Measurements from ENCODE around the gene MED23. TPM values are rescaled to one million over a fixed set of nuclear protein-coding genes. Genes with fewer than 3 reads are reported as not detected.

MED23 gene
- polyA plus RNA-seq, 3 donors: 4.5 to 21.9 (median 7.9) TPM

DNA sequence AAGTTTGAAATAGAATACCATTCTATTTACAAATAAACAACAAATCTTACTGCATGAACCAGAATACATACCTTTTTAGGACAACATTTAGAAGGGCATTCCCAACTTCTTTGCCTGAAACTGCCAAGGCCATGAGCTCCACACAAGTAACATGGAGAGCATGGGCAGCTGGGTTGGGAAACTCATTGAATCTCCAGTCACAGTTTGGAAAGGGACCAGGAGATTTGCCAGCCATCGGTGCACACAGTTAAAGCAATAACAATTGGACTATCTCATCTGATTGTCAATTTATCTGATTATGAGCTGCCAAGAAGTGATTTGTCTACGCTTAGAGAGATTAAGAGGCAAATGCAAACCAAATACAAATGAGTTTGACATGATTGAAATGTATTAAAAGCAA, 35.1 kb downstream of the MED23 start:
- Histone ChIP-seq H3K27ac (ENCODE audit: low read depth in 1 of 2, low read length in 2 of 2) (no peak overlapping the region), H4K20me1 (ENCODE audit: insufficient read depth, low read length) (no peaks in the 10 kb centered on the region), H3K9ac (ENCODE audit: insufficient read depth, low read length, poor library complexity, severe bottlenecking) (no peak overlapping the region), H3K36me3 (replicated peaks in 1 of 2; ENCODE audit: control insufficient read depth in 1 of 2, insufficient read depth in 2 of 2, low read length in 2 of 2) (peaks cover 95 to 97% of the 10 kb centered on the region in 2 donors), H2AFZ (ENCODE audit: insufficient read depth, low read depth, low read length, poor library complexity, severe bottlenecking) (no peak overlapping the region), H3K4me3 (replicated peaks in 1 of 3; ENCODE audit: low read depth in 2 of 3, low read length in 3 of 3) (no peak overlapping the region), H3K79me2 (ENCODE audit: insufficient read depth, low read length) (no peaks in the 10 kb centered on the region), H3K4me1 (ENCODE audit: control insufficient read depth in 1 of 2, insufficient read depth in 2 of 2, low read length in 2 of 2) (no peaks in the 10 kb centered on the region), H3K9me3 (replicated peaks in 1 of 2; ENCODE audit: control insufficient read depth in 1 of 2, insufficient read depth in 1 of 2, low read length in 2 of 2) (no peaks in the 10 kb centered on the region), H3K4me2 (replicated peaks; ENCODE audit: extremely low read depth, low read length, poor library complexity, severe bottlenecking) (no peak overlapping the region), H3K27me3 (ENCODE audit: control insufficient read depth in 2 of 2, insufficient read depth in 2 of 2, low read length in 2 of 2) (no peaks in the 10 kb centered on the region)
- Mint-ChIP-seq H3K9me3 (no peaks in the 10 kb centered on the region), H3K4me1 (no peaks in the 10 kb centered on the region), H3K27me3 (ENCODE audit: low read depth in 3 of 3) (peaks cover 0 to 3% (median 2%) of the 10 kb centered on the region in 3 donors), H3K27ac (no peak overlapping the region), H3K36me3 (peaks cover 79 to 90% of the 10 kb centered on the region in 2 donors), H3K4me3 (no peak overlapping the region)
- DNase-seq: no peak
- no CpG with 5 or more reads among the region's 2 CpGs for WGBS (ENCODE audit: insufficient coverage)
- TF ChIP-seq, protein P1, sequence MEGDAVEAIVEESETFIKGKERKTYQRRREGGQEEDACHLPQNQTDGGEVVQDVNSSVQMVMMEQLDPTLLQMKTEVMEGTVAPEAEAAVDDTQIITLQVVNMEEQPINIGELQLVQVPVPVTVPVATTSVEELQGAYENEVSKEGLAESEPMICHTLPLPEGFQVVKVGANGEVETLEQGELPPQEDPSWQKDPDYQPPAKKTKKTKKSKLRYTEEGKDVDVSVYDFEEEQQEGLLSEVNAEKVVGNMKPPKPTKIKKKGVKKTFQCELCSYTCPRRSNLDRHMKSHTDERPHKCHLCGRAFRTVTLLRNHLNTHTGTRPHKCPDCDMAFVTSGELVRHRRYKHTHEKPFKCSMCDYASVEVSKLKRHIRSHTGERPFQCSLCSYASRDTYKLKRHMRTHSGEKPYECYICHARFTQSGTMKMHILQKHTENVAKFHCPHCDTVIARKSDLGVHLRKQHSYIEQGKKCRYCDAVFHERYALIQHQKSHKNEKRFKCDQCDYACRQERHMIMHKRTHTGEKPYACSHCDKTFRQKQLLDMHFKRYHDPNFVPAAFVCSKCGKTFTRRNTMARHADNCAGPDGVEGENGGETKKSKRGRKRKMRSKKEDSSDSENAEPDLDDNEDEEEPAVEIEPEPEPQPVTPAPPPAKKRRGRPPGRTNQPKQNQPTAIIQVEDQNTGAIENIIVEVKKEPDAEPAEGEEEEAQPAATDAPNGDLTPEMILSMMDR (IDR thresholded peaks at IDR 0.05): no peak
- intact Hi-C loops (cut with micrococcal nuclease): no loop called here

DNA sequence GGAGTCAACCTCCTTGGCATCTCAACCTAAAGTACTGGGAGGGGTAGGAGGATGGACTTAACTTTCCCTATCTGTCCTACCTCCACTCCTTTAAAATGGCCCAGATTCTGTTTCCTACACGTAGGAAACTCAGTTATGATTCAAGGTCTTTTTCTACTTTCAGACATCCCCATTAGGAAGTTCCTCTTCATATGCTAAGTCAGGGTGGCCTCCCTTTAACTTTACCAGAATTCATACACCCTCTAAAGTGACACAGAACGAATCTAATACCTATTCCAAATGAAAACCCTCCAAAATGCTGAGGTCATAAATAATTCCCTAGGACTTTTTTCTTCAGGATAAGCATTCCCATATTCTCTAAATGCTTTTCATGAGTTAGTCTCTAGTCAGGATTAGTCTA, 39.4 kb downstream of the MED23 start:
- Histone ChIP-seq H3K79me2 (ENCODE audit: insufficient read depth, low read length) (no peaks in the 10 kb centered on the region), H3K36me3 (replicated peaks in 1 of 2; ENCODE audit: control insufficient read depth in 1 of 2, insufficient read depth in 2 of 2, low read length in 2 of 2) (peaks cover 91 to 96% of the 10 kb centered on the region in 2 donors), H4K20me1 (ENCODE audit: insufficient read depth, low read length) (no peaks in the 10 kb centered on the region), H3K27me3 (ENCODE audit: control insufficient read depth in 2 of 2, insufficient read depth in 2 of 2, low read length in 2 of 2) (no peaks in the 10 kb centered on the region), H3K9ac (ENCODE audit: insufficient read depth, low read length, poor library complexity, severe bottlenecking) (no peak overlapping the region), H2AFZ (ENCODE audit: insufficient read depth, low read depth, low read length, poor library complexity, severe bottlenecking) (no peak overlapping the region), H3K27ac (ENCODE audit: low read depth in 1 of 2, low read length in 2 of 2) (no peak overlapping the region), H3K4me2 (replicated peaks; ENCODE audit: extremely low read depth, low read length, poor library complexity, severe bottlenecking) (no peak overlapping the region), H3K4me3 (replicated peaks in 1 of 3; ENCODE audit: low read depth in 2 of 3, low read length in 3 of 3) (no peak overlapping the region), H3K9me3 (replicated peaks in 1 of 2; ENCODE audit: control insufficient read depth in 1 of 2, insufficient read depth in 1 of 2, low read length in 2 of 2) (no peaks in the 10 kb centered on the region), H3K4me1 (ENCODE audit: control insufficient read depth in 1 of 2, insufficient read depth in 2 of 2, low read length in 2 of 2) (no peaks in the 10 kb centered on the region)
- no peaks in the 10 kb centered on the region for H3K27me3 Mint-ChIP-seq (ENCODE audit: low read depth in 3 of 3)
- no peaks in the 10 kb centered on the region for H3K9me3 Mint-ChIP-seq
- no peak overlapping the region for H3K27ac Mint-ChIP-seq
- H3K36me3 Mint-ChIP-seq: peaks cover 71 to 81% of the 10 kb centered on the region in 2 donors
- no peaks in the 10 kb centered on the region for H3K4me1 Mint-ChIP-seq
- no peak overlapping the region for H3K4me3 Mint-ChIP-seq
- TF ChIP-seq, protein P1 (IDR thresholded peaks at IDR 0.05): no peak
- intact Hi-C loops (cut with micrococcal nuclease): no loop called here
- 100% methylated on average over 1 of the region's 2 CpGs for WGBS (ENCODE audit: insufficient coverage)
- no peak for DNase-seq
